Activated CD4-positive, alpha-beta T cell treated with anti-CD3 and anti-CD28 coated beads, Interleukin-2, Interleukin-6, amounts not matched to agents 100 ng/mL and 50 ng/mL, durations not matched to agents 16 hours and 8 hours (primary cell): Measurements from ENCODE around the gene ST13.
"Not testable (repeated sequence)": the region's sequence is repeated elsewhere in the genome, so short reads cannot be mapped to it uniquely, and the experiment has no call there.

ENCODE experiments used
- DNase-seq: peaks from one replicate; pipeline ENCODE4 v3.0.0-alpha.2; 2020

Gene ST13

DNA sequence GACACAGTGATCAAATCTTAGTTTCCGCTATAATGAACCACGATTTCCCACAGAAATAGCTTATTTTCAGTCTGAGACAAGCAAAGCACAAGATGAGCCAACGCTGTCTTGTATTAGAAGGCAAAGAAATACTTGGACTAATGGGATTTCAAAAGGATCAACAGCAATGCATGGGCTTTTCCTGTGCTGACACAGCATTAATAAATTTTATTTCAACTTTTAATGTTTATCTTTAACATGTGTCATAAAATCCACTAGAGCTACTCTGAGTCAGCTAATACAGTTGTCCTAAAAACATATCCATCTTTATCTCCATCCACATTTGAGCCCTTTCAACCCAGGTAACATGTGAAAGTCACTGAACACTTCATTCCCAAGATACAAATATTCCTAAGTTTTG, 21.8 kb downstream of the ST13 start:
- no peak for DNase-seq

DNA sequence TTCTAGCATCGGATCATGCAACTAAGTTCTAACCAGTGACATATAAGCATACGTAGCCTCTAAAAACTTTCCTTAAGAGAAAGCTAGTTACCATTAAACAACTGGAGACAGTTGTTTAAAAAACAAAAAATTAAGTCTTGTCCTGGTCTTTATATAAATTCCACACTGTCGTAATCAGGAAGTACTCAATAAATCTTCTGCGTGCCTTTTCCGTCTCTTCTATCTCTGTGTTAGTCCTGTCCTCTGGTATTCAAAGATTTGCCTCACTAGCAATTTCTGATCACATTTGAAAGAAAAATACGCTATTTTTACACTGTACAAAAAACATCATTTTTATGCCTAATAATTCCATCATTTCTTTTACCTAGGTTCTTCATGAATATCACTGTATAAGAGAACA, 27.3 kb downstream of the ST13 start:
- no peak for DNase-seq

DNA sequence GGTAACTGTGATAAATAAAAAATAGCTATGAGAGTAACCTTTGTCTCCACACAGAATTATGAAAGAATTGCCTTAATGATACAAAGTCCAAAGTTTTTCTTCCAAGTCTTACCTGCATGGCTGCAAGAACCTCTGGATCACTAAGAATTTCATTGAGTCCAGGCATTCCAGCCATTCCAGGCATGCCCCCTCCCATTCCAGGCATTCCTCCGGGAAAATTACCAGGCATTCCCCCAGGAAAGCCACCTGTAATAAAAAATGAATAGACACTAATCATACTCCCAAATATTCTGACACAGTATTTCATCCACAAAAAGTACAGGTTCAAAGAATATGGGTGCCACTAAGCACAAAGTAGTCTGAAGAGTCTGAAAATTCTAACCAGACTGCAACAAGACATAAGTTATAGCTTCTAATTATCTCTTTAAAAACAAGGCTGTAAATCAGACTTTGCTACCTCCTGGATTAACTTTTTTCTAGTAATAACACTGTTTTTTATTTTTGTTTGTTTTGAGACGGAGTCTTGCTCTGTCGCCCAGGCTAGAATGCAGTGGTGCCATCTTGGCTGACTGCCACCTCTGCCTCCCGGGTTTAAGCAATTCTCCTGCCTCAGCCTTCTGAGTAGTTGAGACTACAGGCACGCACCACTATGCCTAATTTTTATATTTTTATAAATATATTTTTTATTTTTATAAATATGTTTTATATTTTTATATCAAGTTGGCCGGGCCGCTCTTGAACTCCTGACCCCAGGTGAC, 29.3 kb downstream of the ST13 start:
- no peak for DNase-seq

DNA sequence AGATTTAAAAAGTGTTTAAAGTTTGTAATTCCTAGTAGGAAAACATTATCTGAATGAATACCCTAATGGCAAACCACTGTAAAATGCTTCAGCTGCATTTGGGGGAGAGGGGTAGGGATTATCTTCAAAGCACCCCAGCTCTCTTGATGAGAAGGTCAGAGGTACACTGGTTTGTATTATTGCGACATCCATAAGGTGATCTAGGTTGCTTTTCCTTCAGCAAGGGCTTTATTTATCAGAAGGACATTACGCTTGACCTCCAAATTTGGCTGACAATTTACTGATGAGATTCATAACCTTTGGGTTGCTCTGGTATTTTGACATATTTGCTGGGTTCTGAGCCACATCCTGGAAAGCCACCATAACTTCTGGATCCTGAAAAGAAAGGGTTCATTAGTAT, 30.1 kb downstream of the ST13 start:
- DNase-seq, result not testable (repeated sequence)

DNA sequence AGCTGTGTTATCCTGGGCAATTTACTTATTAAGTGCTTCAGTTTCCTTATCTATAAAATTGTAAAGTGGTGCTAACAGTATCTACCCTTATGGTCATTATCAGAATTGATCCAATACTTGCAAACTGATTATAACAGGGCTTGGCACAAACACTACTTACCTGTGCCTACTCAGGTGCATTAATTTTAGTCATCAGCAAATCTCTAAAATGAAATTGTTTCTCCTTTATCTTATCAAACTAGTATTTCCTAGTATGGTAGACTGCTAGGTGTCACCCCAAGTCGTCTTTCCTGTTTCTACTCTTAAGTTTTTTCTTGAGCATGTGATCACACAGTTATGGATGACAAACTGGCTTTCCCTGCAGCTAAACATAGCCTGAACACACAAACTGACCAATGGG, 33.0 kb downstream of the ST13 start:
- no peak for DNase-seq

DNA sequence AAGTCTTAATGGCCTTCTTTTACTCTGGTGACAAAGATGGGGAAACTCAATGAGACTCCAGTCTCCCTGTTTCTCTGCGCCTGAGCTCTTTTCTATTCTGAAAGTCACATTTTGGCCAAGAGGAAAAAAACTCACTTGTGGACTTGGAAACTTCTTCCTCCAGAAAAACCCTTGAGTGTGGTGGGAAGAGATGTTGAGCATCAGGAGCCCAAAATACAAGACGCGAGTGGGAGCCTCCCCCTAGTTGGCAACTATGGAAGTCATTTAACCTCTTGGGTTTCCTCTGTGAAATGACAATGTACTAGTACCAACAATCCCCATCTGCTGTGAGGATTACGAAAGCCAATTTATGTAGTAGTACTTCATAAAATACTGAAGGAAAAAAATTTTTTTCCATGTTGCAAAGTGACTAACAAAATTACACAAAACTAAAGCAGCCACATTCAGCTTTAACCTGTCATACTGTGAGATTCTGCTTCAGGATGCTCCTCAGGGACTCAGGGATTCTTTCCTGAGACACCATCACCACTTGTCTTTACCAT, 36.8 kb downstream of the ST13 start:
- peak; percentile 15 for DNase-seq

DNA sequence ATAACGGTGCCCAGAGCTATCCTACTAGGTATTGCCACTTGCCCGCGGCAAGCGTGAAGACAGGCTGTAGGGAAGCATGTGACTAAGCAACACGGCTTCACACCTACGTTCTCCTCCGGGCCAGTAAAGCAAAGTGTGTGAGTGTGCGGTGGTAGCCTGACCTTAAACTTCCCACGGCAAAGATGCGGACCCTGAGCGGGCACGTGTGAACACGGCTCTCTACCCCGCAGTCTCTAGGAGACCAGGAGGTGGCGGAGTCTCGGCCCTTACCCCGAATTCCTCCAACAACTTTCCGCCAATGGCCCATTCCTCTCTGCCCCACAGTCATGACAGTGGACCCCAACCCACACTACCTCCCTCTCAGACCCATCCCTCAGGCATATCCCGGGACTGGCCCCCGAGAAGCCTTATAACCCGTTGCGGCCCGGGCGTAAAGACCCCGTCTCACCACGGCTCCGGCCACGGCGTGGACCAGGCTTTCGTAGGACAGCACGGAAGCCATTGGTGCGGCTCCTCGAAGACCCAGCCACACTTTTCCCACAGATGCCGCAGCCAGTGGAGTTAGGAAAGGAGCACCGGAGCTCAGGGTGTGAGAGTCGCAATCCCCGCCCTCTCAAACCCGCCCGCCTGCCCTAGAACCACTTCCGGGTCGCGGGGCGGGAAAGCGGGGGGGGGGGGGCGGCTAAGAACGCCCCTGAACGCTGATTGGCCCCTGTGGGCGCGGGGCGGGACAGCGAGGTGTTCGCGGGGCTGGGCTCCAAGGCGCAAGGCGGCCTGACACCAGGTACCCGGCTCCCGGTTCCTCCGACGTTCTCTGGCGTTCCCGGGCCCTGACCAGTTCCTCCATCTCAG, 37.5 kb downstream of the ST13 start, which contains the start of gene SLC25A17:
SLC25A17 (minus strand) TSS at position 600 of the 852 bp plus-strand sequence; CDS start at position 502, 98 bp downstream.
- DNase-seq, result peak; percentile 92

DNA sequence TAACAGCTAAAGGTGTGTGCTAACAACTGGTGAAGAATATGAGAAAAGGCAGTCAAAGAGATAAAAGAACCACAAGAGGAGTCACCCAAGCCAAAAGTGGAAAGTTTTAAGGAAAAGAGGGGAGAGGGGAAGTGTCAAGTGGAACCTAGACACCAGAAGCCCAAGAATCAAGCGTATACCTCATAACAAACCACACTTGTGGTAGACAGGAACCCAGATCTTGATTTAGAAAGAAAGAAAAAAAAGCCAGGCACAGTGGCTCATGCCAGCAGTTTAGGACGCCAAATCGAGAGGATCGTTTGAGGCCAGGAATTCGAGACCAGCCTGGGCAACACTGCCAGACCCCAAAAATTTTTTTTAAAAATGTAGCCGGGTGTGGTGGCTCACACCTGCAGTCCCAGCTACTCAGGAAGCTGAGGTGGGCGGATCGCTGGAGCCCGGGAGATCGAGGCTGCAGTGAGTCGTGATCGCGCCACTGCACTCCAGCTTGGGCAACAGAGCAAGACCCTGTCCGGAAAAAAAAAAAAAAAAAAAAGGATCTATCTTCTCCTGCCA, 38.2 kb downstream of the ST13 start:
- DNase-seq, result peak; percentile 41

DNA sequence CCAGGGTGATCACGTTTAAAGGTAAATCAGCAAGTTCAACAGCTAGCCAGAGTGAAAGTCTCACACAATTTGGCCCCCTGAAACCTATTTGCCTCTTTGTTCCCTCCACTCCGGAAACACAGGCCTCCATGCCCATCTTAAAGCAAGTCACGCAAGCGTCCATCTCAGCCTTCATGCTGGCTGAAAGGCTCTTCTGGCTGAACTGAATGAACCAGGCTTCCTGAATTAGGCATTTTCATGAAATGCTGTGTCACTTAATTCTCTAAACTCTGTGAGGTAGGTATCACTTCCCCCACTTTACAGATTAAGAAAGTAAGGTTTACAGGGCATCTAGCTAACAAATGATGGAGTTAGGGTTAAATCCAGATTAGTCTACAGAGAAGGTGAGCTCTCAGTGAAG, 38.7 kb downstream of the ST13 start:
- DNase-seq, result no peak

DNA sequence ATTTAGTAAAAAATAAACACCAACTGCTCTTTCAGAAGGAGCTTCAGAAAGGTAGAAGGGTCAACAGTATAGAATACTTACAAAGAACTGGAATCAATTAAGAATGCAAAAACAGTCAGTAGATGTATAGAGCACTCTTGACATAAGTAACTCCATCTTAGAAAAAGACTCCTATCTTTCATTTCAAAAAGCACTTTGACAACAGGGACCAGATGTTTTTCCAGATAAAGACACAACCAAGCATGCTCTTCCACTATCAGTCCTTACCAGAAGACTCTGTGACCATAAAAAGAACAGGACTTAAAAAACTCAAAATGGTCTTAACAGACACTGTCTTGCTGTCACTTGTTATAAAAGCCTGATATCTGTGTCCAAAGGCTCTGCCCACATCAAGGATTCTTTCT, 42.5 kb downstream of the ST13 start:
- no peak for DNase-seq

DNA sequence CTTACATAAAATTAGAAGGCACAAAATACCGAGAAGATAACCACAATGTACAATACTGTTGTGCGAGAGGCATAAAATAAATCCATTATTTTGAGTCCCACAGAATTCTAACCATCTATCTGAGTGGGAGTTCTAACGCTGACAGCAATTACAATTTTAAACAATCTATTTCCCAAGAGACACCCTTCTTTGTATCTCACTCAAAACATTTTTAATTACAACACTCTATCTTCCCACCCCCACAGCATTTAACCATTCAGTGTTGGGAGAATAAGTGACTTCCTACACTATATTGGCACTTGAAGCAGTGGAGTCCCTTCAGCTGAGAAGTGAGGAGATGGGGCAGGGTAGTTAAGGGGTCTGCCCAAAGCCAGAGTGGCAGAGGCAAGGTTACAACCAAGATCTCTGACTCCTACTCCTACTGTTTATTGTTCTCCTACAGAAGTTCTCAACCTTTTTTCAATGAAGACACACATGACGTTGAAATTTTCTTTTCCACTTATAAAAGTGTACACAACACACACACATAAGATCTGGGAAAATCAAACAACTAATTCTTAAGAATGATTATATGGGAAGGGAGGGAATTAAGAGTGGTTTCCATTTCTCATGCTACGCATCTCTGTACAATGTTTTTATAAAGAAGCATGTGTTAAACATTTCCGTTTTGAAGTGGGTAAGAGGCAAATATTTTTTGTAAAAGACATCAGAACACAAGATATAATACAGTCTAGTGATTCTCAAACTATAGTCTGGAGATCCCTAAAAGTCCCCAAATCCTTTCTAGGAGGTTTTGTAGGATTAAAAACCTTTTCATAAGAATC, 48.2 kb downstream of the ST13 start:
- no peak for DNase-seq

DNA sequence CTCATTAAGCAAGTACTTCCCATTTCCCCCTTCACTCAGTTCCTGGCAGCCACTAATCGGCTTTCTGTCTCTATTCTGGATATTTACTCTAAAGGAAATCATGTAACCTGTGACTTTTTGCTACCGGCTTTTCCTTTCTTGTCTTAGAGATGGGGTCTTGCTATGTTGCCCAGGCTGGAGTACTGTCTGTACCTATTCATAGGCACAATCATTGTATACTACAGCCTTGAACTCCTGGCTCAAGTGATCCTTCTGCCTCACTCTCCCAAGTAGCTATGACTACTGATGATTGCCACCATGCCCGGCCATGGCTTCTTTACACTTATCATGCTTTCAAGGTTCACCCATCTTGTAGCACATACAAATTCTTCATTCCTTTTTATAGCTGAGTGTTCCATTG, 49.7 kb downstream of the ST13 start:
- DNase-seq, result no peak

DNA sequence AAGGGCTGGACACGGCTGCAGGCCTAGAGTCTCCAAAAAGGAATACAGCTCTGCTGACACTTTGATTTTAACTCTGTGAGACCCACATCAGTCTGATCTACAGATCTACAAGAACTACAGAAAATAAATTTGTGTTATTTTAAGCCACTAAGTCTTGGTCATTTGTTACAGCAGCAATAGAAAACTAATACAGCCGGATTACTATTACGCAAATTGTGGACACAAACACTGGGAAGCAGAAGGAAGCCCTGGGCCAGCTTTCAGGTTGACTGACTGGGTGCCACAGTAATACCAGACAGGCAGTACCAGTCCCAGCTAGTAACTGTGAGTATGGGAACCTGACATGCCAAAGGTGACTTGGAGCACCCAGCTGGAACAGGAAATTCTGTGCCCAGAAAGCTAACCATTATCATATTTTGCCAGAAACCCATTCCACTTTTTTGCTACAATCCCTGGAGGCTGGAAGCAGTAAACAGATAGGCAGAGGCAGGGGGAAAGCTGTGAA, 50.7 kb downstream of the ST13 start:
- DNase-seq, result no peak

DNA sequence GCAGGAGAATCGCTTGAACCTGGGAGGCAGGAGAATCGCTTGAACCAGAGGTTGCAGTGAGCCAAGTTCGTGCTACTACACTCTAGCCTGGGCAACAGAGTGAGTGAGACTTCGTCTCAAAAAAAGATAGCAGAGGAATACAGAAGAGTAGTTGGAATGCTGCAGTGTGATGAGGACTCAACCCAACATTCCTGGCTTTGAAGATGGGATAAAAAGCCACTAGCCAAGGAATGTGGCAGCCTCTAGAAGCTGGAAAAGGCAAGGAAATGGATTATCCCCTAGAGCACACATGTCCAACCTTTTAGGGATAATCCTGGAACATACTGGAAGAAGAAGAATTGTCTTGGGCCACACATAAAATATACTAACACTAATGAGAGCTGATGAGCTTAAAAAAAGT, 51.2 kb downstream of the ST13 start:
- DNase-seq, result no peak

DNA sequence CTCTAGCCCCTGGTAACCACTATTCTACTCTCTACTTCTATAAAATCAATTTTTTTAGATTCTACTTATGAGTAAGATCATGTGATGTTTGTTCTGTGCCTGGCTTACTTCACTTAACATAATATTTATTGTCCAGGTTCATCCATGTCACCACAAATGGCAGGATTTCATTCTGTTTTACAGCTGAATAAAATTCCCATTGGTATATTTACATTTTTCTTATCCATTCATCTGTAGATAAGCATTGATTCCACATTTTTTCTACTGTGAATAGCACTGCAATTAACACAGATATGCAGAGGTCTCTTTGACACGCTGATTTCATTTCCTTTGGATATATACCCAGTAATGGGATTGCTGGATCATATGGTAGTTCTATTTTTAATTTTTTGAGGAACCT, 53.1 kb downstream of the ST13 start:
- DNase-seq, result no peak

DNA sequence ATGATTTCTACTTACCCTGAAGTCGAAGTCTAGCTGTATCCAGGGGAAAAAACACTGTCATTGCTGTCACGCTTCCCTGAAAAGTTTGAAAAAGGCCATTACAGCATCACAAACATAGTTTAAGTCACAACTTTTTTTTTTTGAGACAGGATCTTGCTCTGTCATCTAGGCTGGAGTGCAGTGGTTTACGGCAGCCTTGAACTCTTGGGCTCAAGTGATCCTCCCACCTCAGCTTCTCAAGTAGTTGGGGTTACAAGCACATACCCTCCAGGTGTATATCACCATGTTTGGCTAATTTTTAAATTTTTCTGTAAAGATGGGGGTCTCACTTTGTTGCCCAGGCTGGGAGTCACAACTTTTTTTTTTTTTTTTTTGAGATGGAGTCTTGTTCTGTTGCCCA, 57.4 kb downstream of the ST13 start:
- DNase-seq, result no peak

DNA sequence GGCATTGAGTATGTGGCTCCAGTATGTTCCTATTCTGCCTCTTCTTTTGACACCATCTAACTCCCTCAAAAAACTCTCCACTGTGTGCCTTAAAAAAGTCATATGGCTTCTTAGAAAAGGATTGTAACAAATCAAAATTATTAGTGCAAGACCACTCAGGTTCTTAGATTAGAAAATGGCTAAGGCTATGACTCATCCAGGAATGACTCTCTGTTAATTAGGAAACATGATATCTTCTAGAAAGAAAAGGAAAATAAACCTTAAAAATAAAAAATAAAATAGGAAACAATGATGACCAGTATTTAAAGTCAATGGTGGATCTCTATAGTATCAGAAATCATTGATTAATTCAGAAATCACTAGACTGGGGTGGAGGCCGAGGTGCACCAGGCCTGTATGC, 59.0 kb downstream of the ST13 start:
- no peak for DNase-seq

DNA sequence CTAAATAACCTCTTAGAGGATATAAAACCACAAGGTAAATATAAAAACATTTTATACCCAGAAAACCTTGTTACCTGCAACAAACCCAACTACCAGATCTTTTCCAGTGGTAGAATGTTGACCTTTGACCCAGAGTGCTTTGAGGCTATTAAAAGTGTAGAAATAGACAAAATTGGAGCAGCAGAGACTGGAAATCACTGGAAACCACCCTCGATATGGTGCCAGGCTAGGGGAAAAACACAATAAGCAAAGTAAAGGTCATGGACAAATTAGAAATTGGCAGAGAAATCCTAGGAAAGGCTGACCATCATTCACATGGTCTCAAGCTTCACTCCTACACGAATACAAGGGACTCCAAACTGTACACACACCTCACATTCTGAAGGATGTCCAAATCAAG, 64.0 kb downstream of the ST13 start:
- no peak for DNase-seq

DNA sequence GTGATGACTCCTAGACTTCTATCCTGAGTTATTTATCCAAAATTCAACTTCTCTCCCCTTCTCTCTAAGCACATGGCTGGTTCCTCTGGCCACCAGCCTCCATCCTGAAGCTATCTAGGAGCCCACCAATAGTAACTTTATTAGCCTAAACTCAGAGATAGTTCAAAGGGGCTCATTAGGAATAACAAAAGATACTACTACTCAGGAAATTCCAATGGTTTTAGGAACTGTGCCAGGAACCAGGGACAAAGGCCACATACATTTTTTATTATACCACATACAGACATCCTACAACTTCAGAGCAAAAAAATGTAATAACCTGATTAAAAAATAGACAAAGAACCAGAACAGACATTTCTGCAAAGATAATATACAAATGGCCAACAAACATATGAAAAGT, 65.2 kb downstream of the ST13 start:
- no peak for DNase-seq

DNA sequence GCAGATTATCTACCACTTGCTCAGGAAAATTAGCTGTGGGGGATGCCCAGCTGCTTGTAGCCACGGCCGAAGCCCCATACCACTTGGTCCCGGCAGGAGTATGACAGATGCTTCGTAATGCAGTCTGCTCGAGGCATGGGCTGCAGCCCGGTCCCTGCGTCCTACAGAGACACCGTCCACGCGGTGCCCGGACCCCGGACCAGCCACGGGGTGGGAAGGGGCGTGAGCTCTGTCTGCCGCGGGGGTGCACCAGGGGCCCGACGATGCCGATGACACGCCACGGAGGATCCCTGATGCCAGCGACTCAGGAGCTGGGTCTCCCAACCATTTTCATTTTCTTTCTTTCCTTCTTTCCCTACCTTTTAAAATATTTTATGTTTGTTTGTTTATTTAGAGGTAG, 67.3 kb downstream of the ST13 start:
- DNase-seq, result no peak

DNA sequence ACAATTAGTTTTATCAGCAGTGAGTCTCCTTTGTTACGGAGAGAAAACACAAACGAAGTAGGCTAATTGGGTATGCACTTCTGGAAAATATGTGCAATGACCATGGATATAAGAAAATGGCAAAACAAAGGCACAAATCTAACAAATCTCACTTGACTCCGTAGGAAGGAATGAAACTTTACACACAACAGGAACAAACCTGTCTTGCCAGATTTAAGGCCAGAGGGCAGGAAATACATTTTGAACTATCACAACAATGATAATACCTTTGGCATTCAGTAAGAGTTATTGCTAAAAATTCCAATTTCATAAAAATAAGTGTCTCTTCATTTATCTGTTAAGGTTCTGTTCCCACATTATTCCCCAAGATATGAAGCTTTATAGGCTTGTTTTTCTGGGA, 73.9 kb downstream of the ST13 start:
- DNase-seq, result no peak

DNA sequence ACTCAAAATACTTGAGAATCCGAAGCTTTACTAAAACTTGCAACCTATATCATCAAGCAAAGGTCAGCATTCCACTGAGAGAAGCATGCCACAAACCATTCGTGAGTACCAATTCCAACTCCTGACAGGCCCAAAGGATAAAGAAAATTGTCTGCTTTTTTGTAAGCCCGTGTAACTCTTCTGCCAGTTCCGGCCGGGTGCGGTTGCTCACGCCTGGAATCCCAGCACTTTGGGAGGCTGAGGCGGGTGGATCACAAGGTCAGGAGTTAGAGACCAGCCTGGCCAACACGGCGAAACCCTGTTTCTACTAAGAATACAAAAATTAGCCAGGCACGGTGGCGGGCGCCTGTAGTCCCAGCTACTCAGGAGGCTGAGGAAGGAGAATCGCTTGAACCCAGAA, 74.7 kb downstream of the ST13 start:
- DNase-seq, result not testable (repeated sequence)
